GM15510 (cell line): ENCODE results near the gene DNAJC5.

Experiments used
- POLR2A ChIP-seq: IDR thresholded peaks from 3 replicates; pipeline ENCODE4 v1.6.1; 2011; ENCODE audit warnings: borderline replicate concordance; ENCODE audit not compliant: insufficient read length; ENCODE audit errors: extremely low read depth

Gene DNAJC5

DNA sequence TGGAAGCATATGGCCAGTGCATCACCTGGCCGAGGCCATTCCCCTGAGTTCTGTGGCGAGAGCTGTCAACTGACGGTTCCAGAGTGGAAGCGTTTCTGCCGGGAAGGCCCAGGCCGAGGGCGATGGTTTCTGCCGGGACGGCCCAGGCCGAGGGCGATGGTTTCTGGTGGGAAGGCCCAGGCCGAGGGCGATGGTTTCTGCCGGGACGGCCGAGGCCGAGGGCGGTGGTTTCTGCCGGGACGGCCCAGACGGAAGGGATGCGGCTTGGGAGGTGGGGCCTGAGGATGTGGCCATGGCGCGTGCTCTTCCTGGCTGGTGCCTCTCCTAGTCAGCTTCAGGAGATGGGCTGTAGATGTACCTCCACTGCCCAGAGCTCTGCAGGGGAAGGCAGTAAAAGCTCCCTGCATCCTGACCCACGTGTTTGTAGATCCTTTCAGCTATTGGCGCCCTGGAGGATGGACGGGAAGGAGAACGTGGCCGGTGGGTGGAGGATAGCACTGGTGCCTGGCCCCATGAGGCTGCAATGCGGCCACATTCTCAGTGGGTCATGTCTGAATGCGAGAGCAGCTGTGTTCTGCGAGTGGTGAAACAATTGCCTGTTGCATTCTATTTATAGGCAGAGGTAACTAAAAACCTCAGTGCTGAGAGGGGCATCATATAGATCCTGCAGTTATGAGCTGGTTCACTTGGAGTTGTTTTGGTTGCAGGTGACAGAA lies 17.0 kb upstream of the DNAJC5 start:
- no peak for TF ChIP-seq POLR2A

DNA sequence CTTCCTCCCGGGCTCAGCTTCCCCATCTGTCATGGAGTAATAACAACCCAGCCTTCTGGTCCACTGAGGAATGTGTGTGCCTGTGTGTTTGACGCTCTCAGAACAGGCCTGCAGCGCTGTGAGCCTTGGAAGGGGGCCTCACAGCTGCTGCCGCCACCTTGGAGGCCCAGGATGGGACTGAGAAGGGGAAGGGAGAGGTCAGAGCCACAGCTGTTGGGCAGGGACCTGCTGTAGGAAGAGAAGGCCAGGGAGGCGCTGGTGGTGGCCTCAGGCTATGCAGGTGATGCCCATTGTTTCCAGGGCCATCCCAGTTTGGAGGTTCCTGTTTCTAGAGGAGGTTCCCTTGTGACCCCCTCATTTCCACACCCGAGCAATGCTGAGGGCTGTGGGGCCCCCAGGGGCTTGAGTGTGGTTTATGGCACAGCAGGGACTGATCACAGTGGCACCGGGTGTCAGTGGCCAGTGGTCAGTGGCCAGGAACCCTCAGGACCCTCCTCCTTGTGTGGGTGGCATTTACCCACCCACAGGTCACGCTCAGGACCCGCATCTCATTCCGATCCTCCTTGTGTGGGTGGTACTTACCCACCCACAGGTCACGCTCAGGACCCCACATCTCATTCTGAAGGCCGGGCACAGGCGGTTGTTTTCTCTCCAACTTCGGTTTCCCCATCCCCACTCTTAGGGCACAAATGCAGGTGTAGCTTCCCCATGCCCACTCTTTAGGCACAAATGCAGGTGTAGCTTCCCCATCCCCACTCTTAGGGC lies 15.8 kb upstream of the DNAJC5 start:
- TF ChIP-seq POLR2A, result no peak

DNA sequence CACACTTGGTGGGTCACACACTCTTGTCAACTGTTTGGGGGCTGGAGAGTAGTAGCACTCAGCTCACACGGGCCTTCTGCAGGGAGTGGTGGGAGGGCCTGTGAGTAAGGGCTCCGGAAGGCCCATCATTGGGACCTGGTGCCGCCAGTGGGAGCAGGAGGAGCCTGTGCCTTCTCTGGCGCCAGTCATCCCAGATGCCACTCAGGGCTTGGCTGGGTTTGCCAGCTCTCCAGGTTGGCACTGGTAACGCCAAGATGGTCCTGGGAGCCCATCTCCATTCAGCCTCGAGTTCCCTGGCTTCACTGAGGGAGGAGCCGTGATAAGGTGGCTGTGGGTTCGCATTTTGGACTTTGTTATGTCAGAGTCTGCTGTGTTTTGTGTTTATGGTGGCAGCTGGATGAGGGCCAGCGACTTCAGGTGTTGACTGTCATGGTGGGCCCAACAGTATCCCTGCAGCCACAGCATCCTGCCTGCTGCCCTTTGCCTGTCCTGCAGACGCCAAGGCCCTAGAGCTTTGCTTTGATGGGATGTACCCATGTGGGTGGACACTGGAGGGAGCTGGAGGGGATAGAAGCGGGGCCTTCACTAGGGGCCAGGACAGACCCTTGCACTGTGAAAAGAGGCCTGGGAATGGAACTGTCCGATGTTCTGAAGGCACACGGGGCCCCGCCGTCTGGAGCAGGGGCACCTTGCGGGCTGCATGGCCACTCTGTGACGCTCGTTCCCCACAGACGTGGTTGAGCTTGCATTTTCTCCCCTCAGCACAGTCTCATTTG lies 13.3 kb upstream of the DNAJC5 start:
- TF ChIP-seq POLR2A, result no peak

DNA sequence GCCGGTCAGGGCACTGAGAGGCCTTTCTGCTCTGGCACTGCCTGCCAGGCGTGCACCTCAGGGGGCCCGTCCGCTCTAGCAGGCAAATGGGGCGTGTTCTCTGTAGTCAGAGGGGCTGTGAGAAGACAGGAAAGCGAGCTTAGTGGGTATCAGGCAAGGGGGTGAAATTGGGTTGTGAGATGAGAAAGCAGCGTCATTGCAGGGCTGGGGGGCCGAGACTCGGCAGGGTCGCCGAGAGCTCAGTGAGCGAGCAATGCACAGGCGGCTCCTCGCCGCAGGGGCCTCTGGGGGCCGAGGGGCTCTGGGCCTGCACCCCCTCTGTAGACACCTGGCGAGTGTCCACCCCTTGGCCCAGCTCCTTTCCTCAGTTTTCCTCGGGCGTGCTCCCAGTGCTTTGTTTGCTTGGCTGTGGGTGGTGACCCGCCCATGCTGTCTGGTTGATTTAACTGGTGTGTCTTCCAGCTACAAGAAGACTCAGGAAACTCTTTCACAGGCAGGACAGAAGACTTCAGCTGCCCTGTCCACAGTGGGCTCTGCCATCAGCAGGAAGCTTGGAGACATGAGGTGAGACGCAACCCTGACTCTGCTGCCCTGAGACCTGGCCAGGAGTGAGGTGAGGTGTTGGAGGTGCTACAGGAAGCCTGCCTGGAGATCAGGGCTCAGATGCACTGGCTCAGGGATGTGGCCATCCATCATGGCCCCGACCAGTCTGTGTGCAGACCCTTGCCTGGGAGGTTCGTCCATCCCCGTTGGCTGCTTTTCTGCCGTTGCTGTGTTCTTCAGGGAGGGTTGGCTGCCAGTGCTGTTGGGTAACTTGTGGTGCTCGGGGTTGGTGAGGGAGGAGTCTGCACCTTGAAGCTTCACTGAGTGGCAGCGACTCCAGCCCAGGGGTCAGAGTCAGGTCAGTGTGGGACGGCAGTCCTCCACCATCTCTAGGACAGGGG lies 12.4 kb upstream of the DNAJC5 start:
- no peak for TF ChIP-seq POLR2A

DNA sequence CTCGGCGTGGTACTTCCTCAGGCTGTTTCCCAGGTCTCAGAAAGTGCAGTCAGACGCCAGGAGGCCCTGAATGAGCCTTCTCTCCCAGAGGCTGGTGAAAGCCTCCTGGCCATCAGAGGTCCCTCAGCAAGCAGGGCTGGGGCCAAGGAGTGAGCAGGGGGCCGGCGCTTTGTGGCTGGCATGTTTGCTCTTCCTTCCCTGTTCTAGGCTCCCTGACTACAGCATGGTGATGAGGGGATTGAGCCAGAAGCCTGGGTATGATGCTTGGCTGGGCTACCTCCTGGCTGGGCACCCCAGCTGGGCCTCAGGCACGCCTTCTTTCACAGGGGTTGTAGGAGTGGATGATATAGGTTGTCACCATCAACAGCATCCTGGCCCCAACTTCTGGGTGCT lies 11.7 kb upstream of the DNAJC5 start:
- TF ChIP-seq POLR2A, result no peak

DNA sequence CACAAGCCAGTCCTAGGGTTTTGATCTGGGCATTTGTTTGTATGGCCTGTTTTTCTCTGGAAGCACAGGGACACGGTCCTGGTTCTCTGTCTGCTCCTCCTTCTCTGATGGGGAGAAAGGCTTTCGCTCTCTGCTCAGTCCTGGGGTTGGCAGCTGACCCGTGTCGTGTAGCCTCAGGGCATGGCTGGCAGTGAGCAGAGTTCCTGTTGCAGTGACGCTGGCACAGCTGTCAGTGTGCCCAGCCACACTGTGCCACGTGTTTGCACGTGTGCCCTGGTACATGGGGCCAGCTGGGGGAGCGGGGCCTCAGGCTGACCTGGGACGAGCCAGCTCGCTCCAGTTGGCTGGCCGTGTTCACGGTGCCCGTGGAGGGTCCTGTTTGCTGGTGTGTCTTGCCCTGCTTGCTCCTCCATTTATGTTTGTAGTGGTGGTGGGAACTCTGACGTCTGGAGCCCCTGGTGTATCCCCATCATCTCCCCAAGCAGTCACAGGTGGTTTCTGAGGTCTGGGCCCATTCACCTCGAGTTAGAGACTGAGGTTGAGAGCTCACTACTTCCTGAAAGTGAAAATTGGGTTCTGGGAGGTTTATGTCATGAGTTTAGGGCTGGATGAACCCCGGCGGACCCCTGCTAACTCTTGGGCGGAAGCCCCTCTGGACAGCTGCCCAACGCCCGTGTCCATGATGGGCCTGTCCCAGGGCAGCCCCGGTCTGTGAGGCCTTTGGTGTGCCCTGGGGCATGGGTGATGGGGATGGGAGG lies 10.2 kb upstream of the DNAJC5 start:
- no peak for TF ChIP-seq POLR2A

DNA sequence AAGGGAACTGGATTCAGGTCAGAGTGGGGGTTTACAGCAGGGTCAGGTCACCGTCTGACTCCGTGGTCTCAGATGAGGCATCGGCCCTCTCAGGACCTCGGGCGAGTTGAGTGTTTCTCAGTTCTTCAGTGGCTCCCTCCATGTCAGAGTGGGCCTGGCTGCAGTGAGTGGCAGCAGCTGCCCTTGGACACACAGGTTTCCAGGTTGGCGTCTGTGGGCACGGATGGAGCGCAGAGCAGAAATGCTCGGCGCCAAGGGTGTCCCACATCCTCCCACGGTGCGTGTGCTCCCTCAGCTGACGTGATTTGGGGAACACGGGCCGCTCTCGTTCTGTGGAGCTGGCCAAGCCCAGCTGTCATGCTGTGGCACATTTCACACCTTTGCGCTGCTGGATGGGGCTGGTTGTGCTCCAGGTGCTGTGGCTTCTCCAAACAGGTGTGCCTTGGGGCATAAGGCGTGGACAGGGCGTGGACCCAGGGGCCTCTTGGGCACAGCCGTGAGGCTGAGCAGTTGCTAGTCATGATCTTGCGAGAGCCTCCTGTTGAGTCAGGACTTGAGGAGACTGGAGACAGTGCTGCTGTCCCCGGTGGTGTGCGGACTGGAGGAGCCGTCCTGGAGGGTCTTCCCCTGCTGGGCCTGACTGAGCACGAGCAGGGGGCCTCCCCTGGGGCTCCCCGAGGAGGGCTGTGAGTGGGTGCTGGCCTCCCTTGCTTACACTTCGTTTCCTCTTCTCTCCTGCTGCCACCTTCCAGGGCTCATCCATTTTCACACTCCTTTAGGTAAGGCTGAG lies 9.5 kb upstream of the DNAJC5 start:
- no peak for TF ChIP-seq POLR2A

DNA sequence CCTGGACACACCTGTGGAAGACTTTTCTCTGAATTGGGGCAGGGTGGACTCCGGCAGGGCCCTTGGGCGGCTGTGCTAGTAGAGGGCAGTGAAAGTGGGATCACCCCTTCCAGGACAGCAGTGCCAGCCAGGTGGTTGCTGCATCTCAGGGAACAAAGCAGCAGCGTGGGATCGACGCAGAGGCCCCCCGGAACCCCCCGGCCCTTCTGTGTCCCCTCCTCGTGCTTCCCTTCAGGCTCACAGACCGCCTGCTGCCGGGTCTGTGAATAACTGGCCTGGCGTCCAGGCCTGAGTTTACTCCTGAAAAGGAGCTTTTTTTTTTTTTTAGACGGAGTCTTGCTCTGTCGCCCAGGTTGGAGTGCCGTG lies 8.9 kb upstream of the DNAJC5 start:
- TF ChIP-seq POLR2A, result no peak

DNA sequence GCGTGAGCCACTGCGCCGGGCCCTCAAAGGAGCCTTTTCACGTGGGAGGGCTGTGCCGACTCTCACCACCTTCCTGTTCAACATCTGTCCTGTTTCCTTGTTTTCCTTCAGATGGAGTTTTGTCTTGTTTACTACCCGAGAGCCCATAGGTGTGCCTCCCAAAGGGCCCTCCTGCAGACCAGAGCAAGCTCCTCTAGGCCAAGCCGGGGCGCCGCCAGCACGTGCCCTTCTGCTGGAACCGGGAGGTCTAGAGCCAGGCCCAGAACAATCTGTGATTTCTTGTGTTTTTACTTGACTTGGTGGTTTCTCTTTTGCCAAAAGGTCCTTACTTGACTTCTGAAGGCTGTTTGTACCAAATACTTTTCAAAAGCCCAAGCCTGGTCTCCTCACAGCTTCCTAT lies 8.0 kb upstream of the DNAJC5 start:
- TF ChIP-seq POLR2A, result no peak

DNA sequence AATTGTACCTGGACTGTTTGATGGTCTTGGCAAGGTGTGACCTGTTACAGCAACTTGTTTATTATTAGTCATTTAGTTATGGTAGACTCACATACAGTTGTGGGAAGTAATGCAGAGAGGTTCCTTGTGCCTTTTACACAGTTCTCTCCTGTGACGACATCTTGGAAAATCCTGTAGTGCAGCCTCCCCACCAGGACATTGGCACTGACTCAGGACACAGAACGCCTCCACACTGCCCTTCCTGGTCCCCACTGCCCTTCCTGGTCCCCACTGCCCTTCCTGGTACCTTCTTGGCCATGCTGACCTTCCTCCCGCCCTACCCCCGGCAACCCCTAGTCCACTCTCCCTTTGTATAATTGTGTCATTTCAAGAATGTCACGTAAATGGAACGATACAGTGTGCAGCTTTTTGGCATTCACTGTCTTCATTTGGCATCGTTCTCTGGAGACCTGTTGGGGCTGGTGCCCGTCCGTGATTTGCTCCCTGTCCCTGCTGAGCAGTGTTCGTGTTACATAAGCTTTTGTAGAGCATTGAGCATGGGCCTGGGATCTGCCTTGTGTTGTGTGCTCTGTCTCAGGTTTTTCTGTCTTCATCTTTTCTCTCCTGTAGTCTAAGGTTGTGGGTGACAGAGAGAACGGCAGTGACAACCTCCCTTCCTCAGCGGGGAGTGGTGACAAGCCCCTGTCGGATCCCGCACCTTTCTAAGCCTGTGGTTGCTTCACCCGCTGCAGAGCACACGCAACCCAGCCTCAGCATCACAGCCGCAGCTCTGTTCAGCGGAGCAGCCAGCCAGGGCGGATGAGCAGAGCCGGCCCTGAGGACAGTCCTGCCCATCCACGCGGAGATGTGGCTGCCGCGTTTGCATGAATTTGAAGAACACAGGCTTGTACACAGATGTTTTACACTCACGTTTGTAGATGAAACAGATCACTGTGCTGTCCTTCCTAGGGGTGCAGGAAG lies 5.4 kb upstream of the DNAJC5 start:
- TF ChIP-seq POLR2A, result no peak

DNA sequence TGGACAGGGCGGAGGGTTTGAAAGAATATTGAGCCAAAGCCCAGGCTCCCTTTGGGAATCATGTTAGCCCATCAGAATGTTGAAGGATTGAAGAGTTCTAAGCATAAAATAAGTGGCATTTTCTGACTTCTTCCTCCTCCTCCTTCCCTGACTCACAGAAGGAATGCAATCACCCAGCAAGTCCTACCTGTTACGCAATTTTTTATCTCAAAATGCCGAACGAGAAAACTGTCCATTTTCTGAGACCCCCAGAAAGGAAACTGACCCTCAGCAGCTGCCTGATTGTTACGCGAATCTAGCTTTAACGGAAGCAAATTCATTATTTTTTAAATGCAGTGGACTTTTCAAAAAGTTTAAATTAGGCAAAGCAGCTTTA lies 4.7 kb upstream of the DNAJC5 start:
- no peak for TF ChIP-seq POLR2A

DNA sequence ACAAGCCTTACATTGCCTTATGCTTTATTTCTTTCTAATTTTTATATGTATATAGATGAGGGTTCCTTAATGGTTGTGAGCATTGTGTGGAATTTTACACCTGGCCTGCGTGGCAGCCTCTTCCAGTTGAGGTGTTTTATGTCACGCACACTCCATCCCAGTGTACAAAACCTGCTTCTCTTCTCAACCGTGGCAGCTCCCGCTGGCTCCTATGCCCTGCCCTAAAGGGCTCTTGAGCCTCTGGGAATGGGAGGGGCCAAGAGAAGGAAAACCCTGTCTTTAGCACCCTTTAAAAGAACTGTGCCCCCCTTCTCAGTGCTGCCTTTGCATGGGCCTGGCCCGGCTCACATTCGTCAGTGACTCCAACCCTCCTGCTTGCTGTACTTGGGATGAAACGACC lies 4.3 kb upstream of the DNAJC5 start:
- no peak for TF ChIP-seq POLR2A
